ENCODE results near the gene ACTN1. TPM values are rescaled to one million over a fixed set of nuclear protein-coding genes. Genes with fewer than 3 reads are reported as not detected.

The ACTN1 gene
- total RNA-seq, 1 donor from 2014 or later, result 130 TPM

DNA sequence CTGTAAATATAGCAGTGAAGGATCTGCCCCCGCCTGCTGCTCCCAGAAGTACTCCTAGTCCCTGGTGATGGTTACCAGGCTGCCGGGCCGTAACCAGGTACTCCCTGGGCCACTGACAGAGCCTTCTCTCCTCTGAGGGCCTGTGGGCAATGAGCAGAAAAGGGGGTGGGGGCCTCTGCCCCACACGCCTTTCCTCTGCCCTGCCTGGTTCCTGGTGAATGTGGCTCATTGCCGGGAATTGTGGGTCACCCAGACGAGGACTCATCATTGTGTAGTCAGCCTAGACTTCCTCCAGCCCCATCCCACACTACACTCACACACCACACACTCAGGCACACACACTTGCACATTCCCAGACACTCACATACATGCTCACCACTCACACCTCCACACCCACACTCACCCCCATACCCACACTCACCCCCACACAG lies 35.7 kb upstream of the ACTN1 start:
- no peak for DNase-seq (ENCODE audit: low spot score)
- H3K27ac Mint-ChIP-seq (ENCODE audit: unreplicated experiment), result no peak overlapping the region
- no peaks in the 10 kb centered on the region for H3K36me3 Mint-ChIP-seq (ENCODE audit: low read depth, unreplicated experiment)
- H3K4me3 Mint-ChIP-seq (ENCODE audit: unreplicated experiment), result no peak overlapping the region
- TF ChIP-seq, protein P1, sequence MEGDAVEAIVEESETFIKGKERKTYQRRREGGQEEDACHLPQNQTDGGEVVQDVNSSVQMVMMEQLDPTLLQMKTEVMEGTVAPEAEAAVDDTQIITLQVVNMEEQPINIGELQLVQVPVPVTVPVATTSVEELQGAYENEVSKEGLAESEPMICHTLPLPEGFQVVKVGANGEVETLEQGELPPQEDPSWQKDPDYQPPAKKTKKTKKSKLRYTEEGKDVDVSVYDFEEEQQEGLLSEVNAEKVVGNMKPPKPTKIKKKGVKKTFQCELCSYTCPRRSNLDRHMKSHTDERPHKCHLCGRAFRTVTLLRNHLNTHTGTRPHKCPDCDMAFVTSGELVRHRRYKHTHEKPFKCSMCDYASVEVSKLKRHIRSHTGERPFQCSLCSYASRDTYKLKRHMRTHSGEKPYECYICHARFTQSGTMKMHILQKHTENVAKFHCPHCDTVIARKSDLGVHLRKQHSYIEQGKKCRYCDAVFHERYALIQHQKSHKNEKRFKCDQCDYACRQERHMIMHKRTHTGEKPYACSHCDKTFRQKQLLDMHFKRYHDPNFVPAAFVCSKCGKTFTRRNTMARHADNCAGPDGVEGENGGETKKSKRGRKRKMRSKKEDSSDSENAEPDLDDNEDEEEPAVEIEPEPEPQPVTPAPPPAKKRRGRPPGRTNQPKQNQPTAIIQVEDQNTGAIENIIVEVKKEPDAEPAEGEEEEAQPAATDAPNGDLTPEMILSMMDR (IDR thresholded peaks at IDR 0.05; ENCODE audit: unreplicated experiment), result no peak
- no peaks in the 10 kb centered on the region for H3K9me3 Mint-ChIP-seq (ENCODE audit: unreplicated experiment)
- no peaks in the 10 kb centered on the region for H3K27me3 Mint-ChIP-seq (ENCODE audit: unreplicated experiment)
- H3K4me1 Mint-ChIP-seq (ENCODE audit: unreplicated experiment), result peaks cover 8% of the 10 kb centered on the region

DNA sequence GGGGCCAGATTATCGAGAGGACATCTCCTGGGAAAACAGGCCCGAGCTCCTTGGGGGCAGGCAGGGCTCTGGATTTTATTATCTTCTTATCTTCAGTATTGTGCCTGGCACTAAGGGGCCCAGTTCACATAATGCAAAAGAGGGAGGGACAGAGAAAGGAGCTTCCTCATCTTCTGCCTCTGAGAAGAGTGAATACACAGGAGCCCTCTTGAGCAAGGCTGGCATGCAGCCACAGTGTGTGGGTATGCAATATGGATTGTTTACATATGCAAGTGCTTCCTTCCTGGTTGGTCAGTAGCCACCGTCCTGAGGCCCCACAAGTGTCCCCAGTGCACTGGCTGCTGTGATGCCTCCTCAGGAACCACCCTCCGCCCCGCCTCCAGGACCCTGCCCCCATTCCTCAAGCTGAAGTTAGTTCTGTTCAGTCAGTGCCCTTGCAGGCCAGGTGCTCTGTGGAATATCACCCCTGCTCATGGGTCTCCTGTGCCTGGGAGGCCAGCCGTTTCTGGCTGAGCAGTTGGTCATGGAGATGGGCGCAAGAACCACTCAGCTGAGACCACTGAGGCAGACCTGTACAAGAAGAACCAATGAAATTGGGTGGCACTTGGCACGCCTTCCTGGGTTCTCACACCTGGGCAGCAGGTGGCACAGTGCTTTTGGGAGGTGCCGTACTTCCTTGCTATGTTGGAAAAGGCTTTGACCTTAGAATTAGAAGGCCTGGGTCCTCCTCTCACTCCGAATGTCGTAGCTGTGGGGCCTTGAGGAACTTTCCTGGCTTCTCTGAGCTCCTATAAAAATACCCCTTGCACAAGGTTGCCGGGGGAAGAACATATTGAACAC lies 35.1 kb upstream of the ACTN1 start:
- Mint-ChIP-seq H3K9me3 (ENCODE audit: unreplicated experiment) (no peaks in the 10 kb centered on the region), H3K36me3 (ENCODE audit: low read depth, unreplicated experiment) (no peaks in the 10 kb centered on the region), H3K4me3 (ENCODE audit: unreplicated experiment) (no peak overlapping the region), H3K27me3 (ENCODE audit: unreplicated experiment) (no peaks in the 10 kb centered on the region), H3K27ac (ENCODE audit: unreplicated experiment) (no peak overlapping the region), H3K4me1 (ENCODE audit: unreplicated experiment) (peaks cover 8% of the 10 kb centered on the region)
- DNase-seq (ENCODE audit: low spot score), result no peak
- TF ChIP-seq, protein P1 (IDR thresholded peaks at IDR 0.05; ENCODE audit: unreplicated experiment), result no peak

DNA sequence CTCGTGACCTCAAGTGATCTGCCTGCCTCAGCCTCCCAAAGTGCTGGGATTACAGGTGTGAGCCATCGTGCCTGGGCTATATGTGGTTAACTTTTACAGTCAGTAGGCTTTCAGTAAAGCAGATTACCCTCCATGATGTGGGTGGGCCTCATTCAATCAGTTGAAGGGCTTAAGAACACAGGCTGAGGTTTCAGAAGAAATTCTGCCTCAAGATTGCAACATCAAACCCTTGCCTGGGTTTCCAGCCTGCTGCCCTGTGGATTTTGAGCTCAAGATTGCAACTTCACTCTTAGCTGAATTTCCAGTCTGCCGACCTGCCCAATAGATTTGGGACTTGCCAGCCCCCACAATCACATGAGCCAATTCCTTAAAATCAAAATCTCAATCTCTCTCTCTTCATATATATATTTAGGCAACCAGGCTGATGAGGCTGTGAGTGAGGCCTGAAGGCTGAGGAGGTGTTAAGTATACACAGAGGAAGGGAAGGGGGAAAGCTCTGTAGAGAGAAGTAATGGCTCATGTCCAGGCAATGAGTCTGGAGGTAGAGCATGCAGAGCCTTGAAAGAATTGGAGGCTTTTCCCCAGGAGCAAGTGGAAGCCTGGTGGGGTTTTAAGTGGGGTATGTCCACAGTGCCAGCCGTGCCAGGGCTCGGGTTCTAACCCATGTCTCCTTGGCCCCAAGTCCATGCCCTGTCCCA lies 33.3 kb upstream of the ACTN1 start:
- Mint-ChIP-seq H3K27me3 (ENCODE audit: unreplicated experiment) (no peaks in the 10 kb centered on the region), H3K27ac (ENCODE audit: unreplicated experiment) (no peak overlapping the region), H3K4me1 (ENCODE audit: unreplicated experiment) (peaks cover 8% of the 10 kb centered on the region), H3K4me3 (ENCODE audit: unreplicated experiment) (no peak overlapping the region), H3K9me3 (ENCODE audit: unreplicated experiment) (no peaks in the 10 kb centered on the region), H3K36me3 (ENCODE audit: low read depth, unreplicated experiment) (no peaks in the 10 kb centered on the region)
- no peak for DNase-seq (ENCODE audit: low spot score)
- TF ChIP-seq, protein P1 (IDR thresholded peaks at IDR 0.05; ENCODE audit: unreplicated experiment), result no peak

DNA sequence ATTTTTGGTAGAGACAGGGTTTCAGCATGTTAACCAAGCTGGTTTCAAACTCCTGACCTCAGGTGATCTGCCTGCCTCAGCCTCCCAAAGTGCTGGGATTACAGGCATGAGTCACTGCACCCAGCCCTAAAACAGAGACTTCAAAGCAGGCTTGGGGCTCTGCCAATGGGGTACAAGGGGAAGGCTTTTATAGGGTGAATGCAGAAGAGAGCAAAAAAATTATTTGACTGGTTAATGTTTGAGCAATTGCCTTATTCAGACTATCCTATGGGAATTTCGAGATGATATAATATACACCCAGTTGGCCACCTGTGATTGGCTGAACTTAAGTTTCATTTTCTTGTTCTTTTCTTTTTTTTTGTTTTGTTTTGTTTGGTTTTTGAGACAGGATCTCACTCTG lies 31.5 kb upstream of the ACTN1 start:
- H3K9me3 Mint-ChIP-seq (ENCODE audit: unreplicated experiment), result no peaks in the 10 kb centered on the region
- DNase-seq (ENCODE audit: low spot score), result no peak
- H3K27ac Mint-ChIP-seq (ENCODE audit: unreplicated experiment), result no peak overlapping the region
- H3K27me3 Mint-ChIP-seq (ENCODE audit: unreplicated experiment), result peaks cover 2% of the 10 kb centered on the region
- H3K36me3 Mint-ChIP-seq (ENCODE audit: low read depth, unreplicated experiment), result no peaks in the 10 kb centered on the region
- no peak overlapping the region for H3K4me3 Mint-ChIP-seq (ENCODE audit: unreplicated experiment)
- TF ChIP-seq, protein P1 (IDR thresholded peaks at IDR 0.05; ENCODE audit: unreplicated experiment), result no peak
- peaks cover 8% of the 10 kb centered on the region for H3K4me1 Mint-ChIP-seq (ENCODE audit: unreplicated experiment)

DNA sequence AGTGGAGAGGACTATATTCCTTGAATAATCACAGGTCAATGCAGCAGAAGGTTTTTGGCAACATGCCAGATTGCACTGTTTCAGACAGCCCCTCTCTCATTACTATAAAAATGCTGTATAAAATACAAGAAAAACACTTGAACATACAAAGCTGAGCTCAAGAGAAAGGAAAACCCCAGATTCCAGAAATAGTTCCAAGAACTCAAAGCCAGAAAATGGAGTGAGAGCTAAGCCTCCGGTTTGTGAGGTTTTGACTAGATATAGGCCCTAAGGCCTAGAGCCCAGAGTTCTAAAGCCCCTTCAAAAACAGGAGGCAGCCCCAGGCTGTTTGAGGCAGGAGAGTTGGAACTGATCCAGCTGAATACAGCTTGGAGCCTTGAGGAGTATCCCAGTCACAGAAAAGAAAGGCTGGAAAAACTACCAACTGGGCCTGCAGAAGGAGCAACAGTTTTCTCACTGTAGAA lies 29.4 kb upstream of the ACTN1 start:
- Mint-ChIP-seq H3K36me3 (ENCODE audit: low read depth, unreplicated experiment) (no peaks in the 10 kb centered on the region), H3K9me3 (ENCODE audit: unreplicated experiment) (no peaks in the 10 kb centered on the region), H3K27me3 (ENCODE audit: unreplicated experiment) (peaks cover 11% of the 10 kb centered on the region), H3K4me1 (ENCODE audit: unreplicated experiment) (no peaks in the 10 kb centered on the region), H3K27ac (ENCODE audit: unreplicated experiment) (no peak overlapping the region), H3K4me3 (ENCODE audit: unreplicated experiment) (no peak overlapping the region)
- TF ChIP-seq, protein P1 (IDR thresholded peaks at IDR 0.05; ENCODE audit: unreplicated experiment), result no peak
- no peak for DNase-seq (ENCODE audit: low spot score)
